ENCODE results near the gene FAM200A.
A peak's percentile ranks its signal among the peaks of the same experiment; 100 is the strongest.
"Not testable (repeated sequence)": the region's sequence is repeated elsewhere in the genome, so short reads cannot be mapped to it uniquely, and the experiment has no call there.

The FAM200A gene

GRCh38 chr7:99551767-99552463 lies at the start of gene FAM200A:
Gene FAM200A (minus strand): TSS chr7:99552114. CDS start chr7:99548407, 3,707 bp downstream.
- peak within 1 kb of the TSS; percentile 99 for H3K4me3 ChIP-seq (ENCODE audit: low read depth, low read length)
- DNase-seq (ENCODE audit: low read depth), result peak; percentile 85

DNA sequence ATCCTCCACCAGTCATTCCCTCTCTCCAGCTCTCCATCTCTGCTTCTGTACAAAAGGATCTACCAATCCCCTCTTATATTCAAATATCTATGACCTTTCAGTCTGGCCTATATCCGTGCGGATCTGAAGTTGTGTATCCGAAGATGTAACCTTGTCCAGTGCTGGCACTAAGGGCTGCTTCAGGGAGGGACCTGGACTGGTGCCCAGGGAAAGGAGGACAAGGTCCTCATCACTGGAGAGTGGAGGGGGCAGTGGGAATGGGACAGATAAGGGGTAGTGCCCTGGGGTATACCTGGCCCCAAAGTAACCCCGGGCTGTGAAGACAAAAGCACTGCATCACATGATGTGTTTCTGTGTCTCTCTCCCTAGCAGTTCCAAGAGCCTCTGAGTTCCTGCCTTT lies 47.9 kb upstream of the FAM200A start:
- no peak for DNase-seq (ENCODE audit: low read depth)
- no peak overlapping the region for H3K4me3 ChIP-seq (ENCODE audit: low read depth, low read length)

- no peak within 1 kb of the TSS for H3K4me3 ChIP-seq (ENCODE audit: low read depth, low read length)
- no peak for DNase-seq (ENCODE audit: low read depth)
These were observed 46.0 kb upstream of the FAM200A start, which contains the start of gene TMEM225B for GRCh38 chr7:99597762-99598501. Gene TMEM225B (plus strand): TSS chr7:99598267. CDS start chr7:99604389, 6,122 bp downstream.

DNA sequence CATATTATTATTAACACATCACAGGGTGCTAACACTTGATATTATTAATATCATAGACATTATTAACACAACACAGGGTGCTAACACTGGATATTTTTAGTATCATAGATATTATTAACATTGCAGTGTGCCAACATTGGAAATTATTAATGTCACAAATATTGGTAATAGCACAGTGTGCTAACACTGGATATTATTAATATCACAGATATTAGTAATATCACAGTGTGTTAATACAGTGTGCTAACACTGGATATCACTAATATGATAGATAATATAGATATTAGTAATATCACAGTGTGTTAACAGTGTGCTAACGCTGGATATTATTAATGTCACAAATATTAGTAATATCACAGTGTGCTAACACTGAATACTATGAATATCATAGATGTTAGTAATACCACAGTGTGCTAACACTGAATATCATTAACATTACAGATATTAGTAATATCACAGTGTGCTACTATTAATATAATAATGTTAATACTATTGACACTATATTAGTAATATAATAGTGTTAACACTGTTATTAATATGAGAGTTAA lies 44.6 kb upstream of the FAM200A start:
- no peak overlapping the region for H3K4me3 ChIP-seq (ENCODE audit: low read depth, low read length)
- no peak for DNase-seq (ENCODE audit: low read depth)

DNA sequence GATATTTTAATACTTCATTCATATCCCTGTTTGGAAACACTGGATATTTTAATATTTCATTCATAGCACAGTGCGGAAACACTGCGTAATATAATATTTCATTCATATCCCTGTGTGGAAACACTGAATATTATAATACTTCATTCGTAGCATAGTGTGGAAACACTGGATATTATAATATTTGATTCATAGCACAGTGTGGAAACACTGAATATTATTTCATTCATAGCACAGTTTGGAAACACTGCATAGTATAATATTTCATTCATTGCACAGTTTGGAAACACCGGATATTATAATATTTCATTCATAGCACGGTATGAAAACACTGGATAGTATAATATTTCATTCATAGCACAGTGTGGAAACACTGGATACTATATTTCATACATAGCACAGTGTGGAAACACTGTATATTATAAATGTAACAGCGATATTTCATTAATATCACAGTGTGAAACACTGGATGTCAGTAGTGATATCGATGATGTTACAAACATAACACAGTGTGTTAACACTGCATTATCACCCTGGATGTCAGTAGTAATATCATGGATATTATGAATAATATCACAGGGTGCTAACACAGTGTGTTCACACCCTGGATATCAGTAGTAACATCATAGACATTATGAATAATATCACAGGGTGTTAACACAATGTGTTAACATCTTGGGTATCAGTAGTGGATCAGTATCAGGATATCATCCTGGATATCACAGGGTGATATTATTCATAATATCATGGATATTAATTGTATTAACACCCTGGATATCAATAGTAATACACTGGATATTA lies 43.2 kb upstream of the FAM200A start:
- H3K4me3 ChIP-seq (ENCODE audit: low read depth, low read length), result no peak overlapping the region
- no peak for DNase-seq (ENCODE audit: low read depth)

GRCh38 chr7:99588868-99589267 lies 37.0 kb upstream of the FAM200A start:
- no peak for DNase-seq (ENCODE audit: low read depth)
- H3K4me3 ChIP-seq (ENCODE audit: low read depth, low read length), result no peak overlapping the region

DNA sequence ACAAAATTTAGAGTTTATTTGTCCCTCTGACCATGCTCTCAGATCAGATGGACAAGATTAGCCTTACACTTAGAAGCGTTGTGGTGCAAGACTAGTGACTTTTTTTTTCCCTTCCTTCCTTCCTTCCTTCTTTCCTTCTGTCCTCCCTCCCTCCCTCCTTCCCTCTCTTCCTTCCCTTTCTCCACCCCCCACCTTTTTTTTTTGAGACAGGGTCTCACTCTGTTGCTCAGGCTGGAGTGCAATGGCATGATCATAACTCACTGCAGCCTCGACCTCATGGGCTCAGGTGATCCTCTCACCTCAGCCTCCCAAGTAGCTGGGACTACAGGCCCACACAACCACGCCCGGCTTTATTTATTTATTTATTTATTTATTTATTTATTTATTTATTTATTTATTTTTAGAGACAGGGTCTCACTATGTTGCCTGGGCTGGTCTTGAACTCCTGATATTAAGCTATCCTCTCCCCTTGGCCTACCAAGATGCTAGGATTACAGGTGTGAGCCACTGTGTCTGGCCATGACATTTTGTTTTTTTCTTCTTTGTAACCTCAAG lies 28.9 kb upstream of the FAM200A start:
- H3K4me3 ChIP-seq (ENCODE audit: low read depth, low read length), result peak overlapping the region; percentile 55
- DNase-seq (ENCODE audit: low read depth), result not testable (repeated sequence)

DNA sequence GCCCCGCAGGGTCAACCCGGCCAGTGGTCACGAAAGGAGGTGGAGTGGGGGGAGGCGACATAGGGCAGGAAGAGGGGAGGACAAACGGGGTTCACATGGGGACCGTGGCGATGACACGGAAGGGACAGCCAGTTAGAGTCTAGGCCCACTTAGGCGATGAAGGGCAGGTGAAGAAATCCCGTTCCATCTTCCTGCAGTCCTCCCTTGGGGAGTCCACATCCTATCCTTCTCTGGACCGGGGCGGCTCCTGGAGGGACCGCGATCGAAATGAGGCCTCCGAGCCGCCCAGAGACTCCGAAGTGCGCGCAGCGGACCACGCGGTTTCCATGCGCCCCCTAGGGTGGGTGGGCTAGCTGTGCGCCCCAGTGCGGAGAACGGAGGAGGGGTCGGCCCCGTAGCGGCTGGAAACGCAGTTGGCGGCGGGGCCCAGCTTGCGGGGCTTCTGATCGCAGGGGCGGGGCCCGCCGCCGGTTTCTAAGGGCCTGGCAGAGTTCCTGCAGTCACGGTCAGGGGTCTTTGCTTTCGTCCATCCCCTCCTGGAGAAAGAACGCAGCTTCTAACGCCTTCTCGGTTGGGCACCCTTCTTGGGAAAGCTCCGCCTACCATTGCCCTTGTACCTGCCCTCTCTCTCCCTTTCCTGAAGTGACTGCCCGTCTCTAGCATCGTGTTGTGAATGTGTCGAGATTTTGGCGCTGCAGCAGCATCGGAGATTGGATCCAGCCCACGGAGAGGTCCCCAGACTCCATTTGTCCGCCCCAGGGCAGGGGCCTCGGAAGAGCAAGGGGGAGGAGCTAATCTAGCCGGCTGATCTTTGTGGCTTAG lies 28.3 kb upstream of the FAM200A start:
- no peak for DNase-seq (ENCODE audit: low read depth)
- peak overlapping the region; percentile 55 for H3K4me3 ChIP-seq (ENCODE audit: low read depth, low read length)

- H3K4me3 ChIP-seq (ENCODE audit: low read depth, low read length), result peak overlapping the region; percentile 55
These were observed 27.5 kb upstream of the FAM200A start for GRCh38 chr7:99579281-99579955.

GRCh38 chr7:99576251-99576650 lies 24.3 kb upstream of the FAM200A start:
- no peak for DNase-seq (ENCODE audit: low read depth)

More at GRCh38 chr7:99579281-99579955, 27.5 kb upstream of the FAM200A start:
- DNase-seq (ENCODE audit: low read depth), result no peak

DNA sequence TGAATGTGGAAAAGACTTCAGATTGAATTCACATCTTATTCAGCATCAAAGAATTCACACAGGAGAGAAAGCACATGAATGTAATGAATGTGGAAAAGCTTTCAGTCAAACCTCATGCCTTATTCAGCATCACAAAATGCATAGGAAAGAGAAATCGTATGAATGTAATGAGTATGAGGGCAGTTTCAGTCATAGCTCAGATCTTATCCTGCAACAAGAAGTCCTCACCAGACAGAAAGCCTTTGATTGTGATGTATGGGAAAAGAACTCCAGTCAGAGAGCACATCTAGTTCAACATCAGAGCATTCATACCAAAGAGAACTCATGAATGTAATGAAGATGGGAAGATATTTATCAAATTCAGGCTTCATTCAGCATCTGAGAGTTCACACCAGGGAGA lies 21.3 kb upstream of the FAM200A start:
- DNase-seq (ENCODE audit: low read depth), result no peak

More at GRCh38 chr7:99576251-99576650, 24.3 kb upstream of the FAM200A start:
- H3K4me3 ChIP-seq (ENCODE audit: low read depth, low read length), result no peak overlapping the region

DNA sequence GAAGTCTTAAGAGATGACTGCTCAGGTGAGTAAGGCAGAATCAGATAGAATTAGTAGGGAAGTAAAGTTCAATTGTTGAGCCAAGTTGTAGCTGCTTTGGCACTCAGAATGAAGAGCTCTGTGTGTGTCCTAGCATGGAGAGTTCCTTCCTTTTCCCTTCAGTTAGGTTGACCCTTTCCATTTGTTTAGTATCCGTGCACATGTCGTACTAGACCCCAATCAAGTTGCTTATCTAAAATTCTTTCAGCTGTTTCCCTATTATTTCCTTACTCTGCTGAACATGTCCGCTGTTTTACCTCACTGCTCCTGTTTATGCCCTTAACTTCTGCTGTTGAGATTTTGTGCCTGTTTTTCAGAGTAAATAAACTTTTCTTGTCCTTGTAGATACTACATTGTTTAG lies 19.9 kb upstream of the FAM200A start:
- no peak for DNase-seq (ENCODE audit: low read depth)
- H3K4me3 ChIP-seq (ENCODE audit: low read depth, low read length), result no peak overlapping the region

More for the DNA sequence above, 21.3 kb upstream of the FAM200A start:
- no peak overlapping the region for H3K4me3 ChIP-seq (ENCODE audit: low read depth, low read length)

DNA sequence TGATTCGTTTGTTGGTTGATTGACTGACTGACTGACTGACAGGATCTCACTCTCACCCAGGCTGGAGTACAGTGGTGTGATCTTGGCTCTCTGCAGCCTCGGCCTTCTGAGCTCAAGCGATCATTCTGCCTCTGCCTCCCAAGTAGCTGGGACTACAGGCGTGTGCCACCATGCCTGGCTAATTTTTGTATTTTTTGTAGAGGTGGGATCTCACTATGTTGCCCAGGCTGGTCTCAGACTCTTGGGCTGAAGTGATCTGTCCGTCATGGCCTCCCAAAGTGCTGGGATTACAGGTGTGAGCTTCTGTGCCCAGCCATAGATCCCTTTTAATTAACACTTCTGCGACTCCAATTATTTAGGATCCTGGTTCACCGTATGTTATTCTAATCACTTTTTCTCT lies 16.9 kb upstream of the FAM200A start:
- DNase-seq (ENCODE audit: low read depth); H3K4me3 ChIP-seq (ENCODE audit: low read depth, low read length): not testable (repeated sequence)

GRCh38 chr7:99563650-99564049 lies 11.7 kb upstream of the FAM200A start:
- DNase-seq (ENCODE audit: low read depth), result peak; percentile 27
- no peak overlapping the region for H3K4me3 ChIP-seq (ENCODE audit: low read depth, low read length)

- no peak overlapping the region for H3K4me3 ChIP-seq (ENCODE audit: low read depth, low read length)
- DNase-seq (ENCODE audit: low read depth), result peak; percentile 98
These were observed 10.9 kb upstream of the FAM200A start for GRCh38 chr7:99562832-99563231.

- no peak overlapping the region for H3K4me3 ChIP-seq (ENCODE audit: low read depth, low read length)
- no peak for DNase-seq (ENCODE audit: low read depth)
These were observed 10.3 kb upstream of the FAM200A start for GRCh38 chr7:99562114-99562784.

GRCh38 chr7:99561737-99562051 lies 9.8 kb upstream of the FAM200A start:
- DNase-seq (ENCODE audit: low read depth), result no peak
- H3K4me3 ChIP-seq (ENCODE audit: low read depth, low read length), result no peak overlapping the region

Measured in skeletal muscle cell (primary cell).